Ammon's horn (tissue), 1 donor: ENCODE measurements around the gene ZSCAN18.
A peak's percentile ranks its signal among the peaks of the same experiment; 100 is the strongest.

ENCODE experiments used
- DNase-seq: peaks from one replicate; pipeline ENCODE4 v3.0.0-alpha.2; 2016; ENCODE audit warnings: low spot score

The ZSCAN18 gene

DNA sequence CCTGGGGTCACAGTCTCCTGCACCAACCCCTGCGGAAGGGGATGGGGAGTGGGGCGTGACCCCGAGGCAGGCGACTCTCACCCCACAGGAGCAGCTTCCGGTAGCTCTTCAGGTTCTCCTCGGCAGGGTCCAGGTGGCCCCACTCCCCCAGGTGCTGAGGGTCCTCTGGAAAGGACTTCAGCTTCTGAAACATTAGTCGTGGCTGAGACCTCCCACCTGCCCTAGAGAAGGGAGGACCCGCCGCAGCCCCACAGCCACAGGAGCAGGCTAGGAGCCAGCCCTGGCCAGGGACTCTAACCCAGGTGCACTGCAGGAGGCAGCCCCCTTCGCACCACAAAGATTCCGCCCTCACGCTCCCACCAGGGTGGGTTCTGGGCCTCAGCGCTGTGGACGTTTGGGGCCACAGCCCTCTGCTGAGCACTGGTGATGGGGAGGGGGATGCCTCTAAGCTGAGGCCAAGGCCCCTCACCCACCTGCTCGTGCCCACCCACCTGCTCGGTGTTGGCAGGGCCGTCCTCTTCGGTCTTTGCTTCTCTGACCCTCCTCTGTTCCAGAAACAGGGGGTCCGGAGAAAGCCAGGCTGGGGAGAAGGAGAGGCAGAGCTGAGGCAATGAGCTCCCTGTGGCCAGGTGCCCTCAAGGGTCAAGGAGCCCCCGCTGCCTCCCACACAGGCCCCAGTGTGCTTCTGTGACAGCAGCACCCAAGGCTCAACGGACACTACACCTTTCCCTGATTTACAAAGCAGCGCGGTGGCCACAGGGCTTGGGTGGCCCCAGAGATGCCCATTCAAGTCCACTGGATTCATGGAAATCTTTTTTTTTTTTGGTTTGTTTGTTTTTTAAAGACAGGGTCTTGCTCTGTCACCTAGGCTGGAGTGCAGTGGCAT lies 11.0 kb downstream of the ZSCAN18 start:
- no peak for DNase-seq

DNA sequence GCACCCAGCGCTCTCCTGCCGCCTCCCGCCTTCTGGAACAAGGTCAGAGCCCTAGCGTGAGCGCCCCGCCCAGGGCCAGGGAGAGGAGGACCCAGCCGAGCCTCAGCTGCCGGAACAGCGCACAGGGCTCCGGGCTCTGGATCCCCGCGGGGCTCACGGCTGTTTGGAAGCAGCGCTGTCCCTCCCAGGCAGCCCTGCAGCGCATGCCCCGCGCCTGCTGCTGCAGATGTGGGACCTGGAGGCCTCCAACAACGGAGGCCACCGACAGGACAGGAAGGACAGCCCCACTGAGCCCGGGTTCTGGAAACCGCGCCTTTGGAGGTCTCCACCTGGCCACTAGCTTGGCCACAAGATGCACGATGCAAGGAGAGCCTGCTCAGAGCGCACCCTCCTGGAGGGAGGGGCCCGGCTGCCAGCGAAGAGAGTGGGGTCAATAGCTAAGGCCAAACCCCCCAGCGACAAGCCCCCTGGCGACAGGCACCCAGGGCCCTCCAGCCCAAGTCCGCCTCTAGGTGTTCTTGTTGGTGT lies 12.6 kb downstream of the ZSCAN18 start:
- no peak for DNase-seq

- no peak for DNase-seq
Observed at GRCh38 chr19:58084596-58085347, 13.3 kb downstream of the ZSCAN18 start.

DNA sequence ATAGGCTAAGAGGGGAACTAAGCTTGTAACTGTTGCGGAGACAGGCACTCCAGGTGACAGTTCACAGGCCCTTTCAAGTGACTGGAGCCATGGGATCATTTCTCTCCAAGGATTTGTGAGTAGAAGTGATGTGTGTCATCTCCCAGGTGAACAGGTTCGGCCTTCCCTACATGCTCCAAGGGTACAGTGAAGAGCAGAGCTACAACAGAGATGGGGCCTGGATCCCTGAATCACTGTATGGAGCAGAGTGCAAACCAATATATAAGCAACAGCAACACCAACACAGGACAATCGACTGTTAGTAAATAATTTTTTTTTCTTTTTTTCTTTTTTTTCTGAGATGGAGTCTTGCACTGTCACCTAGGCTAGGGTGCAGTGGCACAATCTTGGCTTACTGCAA lies 15.0 kb downstream of the ZSCAN18 start:
- DNase-seq: no peak

- no peak for DNase-seq
Observed at GRCh38 chr19:58079792-58080191, 18.2 kb downstream of the ZSCAN18 start.

DNA sequence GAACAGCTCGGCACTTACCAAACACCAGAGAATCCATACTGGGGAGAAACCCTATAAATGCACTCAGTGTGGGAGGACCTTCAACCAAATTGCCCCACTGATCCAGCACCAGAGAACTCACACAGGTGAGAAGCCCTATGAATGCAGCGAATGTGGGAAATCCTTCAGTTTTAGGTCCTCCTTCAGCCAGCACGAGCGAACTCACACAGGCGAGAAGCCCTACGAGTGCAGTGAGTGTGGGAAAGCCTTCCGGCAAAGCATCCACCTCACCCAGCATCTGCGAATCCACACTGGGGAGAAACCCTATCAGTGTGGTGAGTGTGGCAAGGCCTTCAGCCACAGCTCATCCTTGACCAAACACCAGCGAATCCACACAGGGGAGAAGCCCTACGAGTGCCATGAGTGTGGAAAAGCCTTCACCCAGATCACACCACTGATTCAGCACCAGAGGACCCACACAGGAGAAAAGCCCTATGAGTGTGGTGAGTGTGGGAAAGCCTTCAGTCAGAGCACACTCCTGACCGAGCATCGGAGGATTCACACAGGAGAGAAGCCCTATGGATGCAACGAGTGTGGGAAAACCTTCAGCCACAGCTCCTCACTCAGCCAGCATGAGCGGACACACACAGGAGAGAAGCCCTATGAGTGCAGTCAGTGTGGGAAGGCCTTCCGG lies 30.7 kb downstream of the ZSCAN18 start:
- DNase-seq: no peak

DNA sequence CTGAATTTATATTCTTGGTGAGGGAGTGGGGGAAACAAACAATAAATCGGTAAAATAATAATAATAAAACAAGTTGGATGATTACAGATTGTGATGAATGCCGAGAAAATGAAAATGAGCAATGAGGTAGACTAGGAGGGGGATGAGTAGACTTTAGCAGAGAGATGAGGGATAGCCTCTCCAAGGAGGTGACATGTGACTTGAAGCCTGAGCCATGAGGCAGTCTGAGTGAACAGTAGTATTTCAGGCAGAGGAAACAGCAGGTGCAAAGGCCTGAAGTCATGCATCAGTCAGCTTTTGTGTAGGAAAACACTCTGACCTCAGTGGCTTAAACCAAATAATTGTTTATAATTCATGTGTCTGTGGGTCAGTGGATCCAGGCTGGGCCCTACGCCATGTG lies 34.3 kb downstream of the ZSCAN18 start:
- no peak for DNase-seq

GRCh38 chr19:58060231-58060630 lies 37.8 kb downstream of the ZSCAN18 start:
- DNase-seq: no peak

DNA sequence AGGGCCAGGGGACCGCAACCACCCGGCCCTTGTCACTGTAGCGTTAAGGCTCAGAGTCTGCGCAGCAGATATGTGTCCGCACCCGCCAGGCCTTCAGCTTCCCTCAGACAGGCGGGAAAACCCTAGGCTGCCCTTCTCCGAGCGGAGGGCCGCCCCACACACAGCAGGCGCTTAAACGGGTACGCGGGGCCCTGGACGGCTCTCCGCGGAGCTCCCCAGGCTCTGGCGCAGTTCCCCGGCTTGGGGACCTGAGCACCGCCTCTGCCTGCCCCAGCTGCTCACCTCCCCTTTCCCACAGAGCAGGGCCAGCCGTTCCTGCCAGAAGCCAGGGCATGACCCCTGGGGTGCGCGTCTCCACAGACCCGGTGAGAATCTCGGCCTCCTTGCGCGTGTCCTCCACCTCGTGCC lies 38.4 kb downstream of the ZSCAN18 start:
- DNase-seq: no peak

- DNase-seq: peak; percentile 88
Observed at GRCh38 chr19:58059003-58059670, 38.9 kb downstream of the ZSCAN18 start, which contains the start of gene ZNF135. Gene ZNF135 (plus strand): TSS chr19:58059282. CDS start chr19:58060003, 721 bp downstream.

DNA sequence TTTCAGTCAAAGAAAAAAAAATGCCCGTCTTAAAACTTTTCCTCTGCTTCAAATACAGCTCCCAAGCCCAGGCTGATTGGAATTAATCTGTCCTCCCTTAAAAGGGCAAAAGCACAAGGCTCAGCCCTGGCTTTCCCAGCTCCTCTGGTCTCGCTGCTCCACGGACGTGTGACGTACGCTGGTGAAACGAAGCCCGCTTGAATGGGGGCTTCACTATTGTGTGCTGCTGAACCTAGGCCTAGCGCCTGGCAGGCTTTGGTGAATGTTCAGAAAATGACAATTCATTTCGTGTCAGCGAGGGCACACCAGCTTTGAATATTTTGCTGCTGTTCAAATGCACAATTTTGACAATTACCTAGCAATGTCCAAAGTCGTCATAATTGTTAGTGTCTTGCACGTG lies 39.6 kb downstream of the ZSCAN18 start:
- no peak for DNase-seq

DNA sequence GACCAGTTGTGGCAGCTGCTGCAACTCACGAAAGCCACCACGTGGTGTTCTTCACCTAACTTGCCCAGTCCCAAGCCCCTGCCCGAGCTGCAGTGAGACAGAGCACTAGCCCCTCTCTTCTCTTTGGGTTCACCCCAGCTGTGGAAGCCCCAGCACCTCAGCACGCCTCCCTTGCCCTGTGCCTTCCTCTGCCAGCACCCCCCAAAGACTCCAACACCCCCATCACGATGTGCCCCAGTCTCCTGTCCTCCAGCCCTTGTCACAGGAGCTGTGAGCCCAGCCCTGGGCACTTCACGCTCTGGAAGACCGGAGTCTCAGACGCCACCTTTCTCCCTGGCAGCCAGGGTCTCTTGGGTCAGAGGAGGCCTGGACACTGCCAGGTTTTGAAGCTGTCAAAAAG lies 41.2 kb downstream of the ZSCAN18 start:
- DNase-seq: no peak

DNA sequence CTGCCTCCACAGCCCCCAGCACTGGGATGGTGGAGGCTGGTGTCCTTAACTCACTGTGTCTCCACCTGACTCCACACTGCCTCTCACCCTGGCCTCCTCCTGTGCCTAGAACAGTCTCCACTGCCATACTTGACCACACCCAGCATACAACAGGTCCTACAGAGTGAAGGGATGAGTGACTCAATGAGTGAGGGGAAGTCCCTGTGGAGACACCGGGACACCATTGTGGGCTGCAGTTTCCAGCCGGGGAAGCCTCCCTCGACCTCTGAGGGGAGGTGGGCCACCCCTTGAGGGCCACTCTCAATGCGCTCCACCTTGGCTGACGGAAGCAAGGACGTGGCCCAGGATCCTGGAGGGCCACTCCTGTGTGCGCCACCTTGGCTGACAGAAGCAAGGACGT lies 41.8 kb downstream of the ZSCAN18 start:
- DNase-seq: no peak

- peak; percentile 84 for DNase-seq
Observed at GRCh38 chr19:58054901-58055874, 42.8 kb downstream of the ZSCAN18 start.

DNA sequence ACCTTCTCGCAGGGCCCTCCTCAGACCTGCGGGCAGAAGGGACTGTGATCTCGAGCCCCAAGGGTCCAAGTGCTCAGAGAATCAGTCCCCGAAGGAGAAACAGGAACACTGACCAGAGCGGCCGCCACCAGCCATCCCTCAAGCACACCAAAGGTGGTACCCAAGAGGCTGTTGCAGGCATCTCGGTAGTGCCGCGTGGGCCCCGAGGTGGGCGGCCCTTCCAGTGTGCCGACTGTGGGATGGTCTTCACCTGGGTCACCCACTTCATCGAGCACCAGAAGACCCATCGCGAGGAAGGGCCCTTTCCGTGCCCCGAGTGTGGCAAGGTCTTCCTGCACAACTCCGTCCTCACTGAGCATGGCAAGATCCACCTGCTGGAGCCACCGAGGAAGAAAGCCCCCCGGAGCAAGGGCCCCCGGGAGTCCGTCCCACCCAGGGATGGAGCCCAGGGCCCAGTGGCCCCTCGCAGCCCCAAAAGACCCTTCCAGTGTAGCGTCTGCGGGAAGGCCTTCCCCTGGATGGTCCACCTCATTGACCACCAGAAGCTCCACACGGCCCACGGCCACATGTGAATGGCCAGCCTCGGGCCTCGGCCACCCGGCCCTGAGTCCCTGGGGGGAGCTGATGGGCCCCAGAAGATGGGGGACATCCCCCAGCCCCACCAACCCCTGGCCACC lies 44.4 kb downstream of the ZSCAN18 start:
- DNase-seq: no peak

- DNase-seq: no peak
Observed at GRCh38 chr19:58052256-58052655, 45.8 kb downstream of the ZSCAN18 start.

DNA sequence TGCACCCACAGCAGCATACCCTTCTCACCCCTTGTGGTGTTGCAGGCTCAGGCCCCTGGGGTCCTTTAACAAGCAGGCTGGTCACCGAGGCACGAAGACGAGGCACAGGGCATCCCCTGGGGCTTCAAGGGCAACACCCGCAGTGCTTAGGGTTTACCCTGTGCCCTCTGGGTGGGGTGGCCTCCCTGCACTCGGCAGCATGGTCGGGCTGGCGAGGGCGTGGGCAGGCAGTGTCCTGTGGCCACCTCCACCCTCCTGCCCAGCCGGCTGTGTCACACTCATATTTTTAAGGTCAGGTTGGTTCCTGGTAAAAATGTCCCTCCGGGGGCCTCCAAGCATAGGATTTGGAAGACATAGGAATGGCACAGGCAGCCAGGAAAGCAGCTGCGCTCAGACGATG lies 50.4 kb downstream of the ZSCAN18 start:
- no peak for DNase-seq

DNA sequence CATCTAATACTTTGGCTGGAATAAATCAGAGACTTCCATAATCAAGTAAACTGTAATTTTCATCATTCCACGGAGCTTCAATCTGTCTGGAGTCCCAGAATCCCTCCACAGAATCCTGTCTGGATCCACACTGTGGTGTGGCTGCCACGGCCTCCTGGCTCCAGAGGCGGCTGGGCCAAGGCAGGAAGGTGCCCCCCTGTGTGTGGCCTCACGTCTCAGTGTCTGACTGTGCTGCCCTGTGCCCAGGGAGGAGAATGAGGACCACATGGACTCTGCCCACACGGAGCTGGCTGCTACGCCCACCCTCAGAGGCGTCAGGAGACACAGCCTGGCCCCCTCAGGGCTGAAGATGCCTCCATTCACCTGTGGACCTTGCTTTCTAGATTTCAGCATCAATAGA lies 51.2 kb downstream of the ZSCAN18 start:
- no peak for DNase-seq

- DNase-seq: no peak
Observed at GRCh38 chr19:58045411-58046050, 52.5 kb downstream of the ZSCAN18 start.

DNA sequence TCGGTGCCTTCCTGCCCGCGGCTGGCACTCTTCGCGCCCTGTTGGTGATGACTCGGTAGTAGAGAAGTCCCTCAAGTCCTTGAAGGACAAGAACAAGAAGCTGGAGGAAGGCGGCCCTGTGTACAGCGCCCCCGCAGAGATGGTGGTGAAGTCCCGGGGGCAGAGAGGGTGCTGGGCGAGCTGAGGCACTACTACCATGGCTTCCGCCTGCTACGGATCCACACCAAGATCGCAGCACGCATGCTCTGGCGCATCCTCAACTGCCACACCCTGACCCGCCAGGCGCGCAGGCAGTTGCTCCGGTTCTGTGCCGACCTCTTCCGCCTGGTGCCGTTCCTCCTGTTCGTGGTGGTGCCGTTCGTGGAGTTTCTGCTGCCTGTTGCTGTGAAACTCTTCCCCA lies 53.1 kb downstream of the ZSCAN18 start:
- no peak for DNase-seq
